Keratinocyte (primary cell): ENCODE data around the gene ARHGAP6. TPM values are rescaled to one million over a fixed set of nuclear protein-coding genes. Genes with fewer than 3 reads are reported as not detected.

Source experiments
- DNase-seq: peaks from one replicate; pipeline ENCODE4 v3.0.0-alpha.2; 2011; ENCODE audit warnings: low read depth, missing footprints, low spot score
- FAIRE-seq: peaks from 2 replicates; lab custom pipeline; 2011; peaks lifted over from hg19 to GRCh38; lab: Jason Lieb, UNC
- H2AFZ ChIP-seq: 2 replicates; pipeline ENCODE4 v1.6.0; 2012; ENCODE audit warnings: low read length, control low read depth, inconsistent platforms; ENCODE audit not compliant: control insufficient read depth
- H3K27ac ChIP-seq: 2 replicates; pipeline ENCODE4 v1.5.1; 2011; ENCODE audit warnings: low read length; ENCODE audit not compliant: control insufficient read depth, insufficient read depth
- H3K27me3 ChIP-seq: 3 replicates; pipeline ENCODE4 v1.6.0; 2011; ENCODE audit warnings: low read length; ENCODE audit not compliant: control insufficient read depth, insufficient read depth; ENCODE audit errors: extremely low read depth
- H3K36me3 ChIP-seq, 2 experiments: 2 replicates in 1 of 2; 3 replicates in 1 of 2; pipeline ENCODE4 v1.5.1; 2011; ENCODE audit warnings: low read length in 2 of 2, mild to moderate bottlenecking in 1 of 2; ENCODE audit not compliant: control insufficient read depth in 2 of 2, insufficient read depth in 2 of 2; ENCODE audit errors: extremely low read depth in 1 of 2
- H3K4me1 ChIP-seq: 3 replicates; pipeline ENCODE4 v1.5.1; 2011; ENCODE audit warnings: low read length; ENCODE audit not compliant: control insufficient read depth, insufficient read depth; ENCODE audit errors: extremely low read depth
- H3K4me2 ChIP-seq: 3 replicates; pipeline ENCODE4 v1.6.0; 2011; ENCODE audit warnings: low read depth, low read length; ENCODE audit not compliant: control insufficient read depth, insufficient read depth; ENCODE audit errors: extremely low read depth
- H3K4me3 ChIP-seq, 3 experiments: fragments of 200-600 bp in 1 of 3; sonication (generic) in 1 of 3; 2 replicates in 2 of 3; 3 replicates in 1 of 3; pipeline ENCODE4 v1.5.1; 2011 to 2016; ENCODE audit warnings: low read length in 3 of 3, mild to moderate bottlenecking in 3 of 3, control low read depth in 2 of 3, inconsistent platforms in 1 of 3, low read depth in 1 of 3, mixed read lengths in 1 of 3, mixed run types in 1 of 3, moderate library complexity in 1 of 3; ENCODE audit not compliant: control insufficient read depth in 2 of 3, insufficient read depth in 2 of 3; ENCODE audit errors: extremely low read depth in 1 of 3
- H3K79me2 ChIP-seq: 2 replicates; pipeline ENCODE4 v1.6.0; 2012; ENCODE audit warnings: low read length; ENCODE audit not compliant: control insufficient read depth, insufficient read depth
- H3K9ac ChIP-seq: 3 replicates; pipeline ENCODE4 v1.6.0; 2011; ENCODE audit warnings: low read length; ENCODE audit not compliant: control insufficient read depth, insufficient read depth; ENCODE audit errors: extremely low read depth
- H3K9me1 ChIP-seq: 3 replicates; pipeline ENCODE4 v1.6.0; 2011; ENCODE audit warnings: low read length; ENCODE audit not compliant: control insufficient read depth, insufficient read depth; ENCODE audit errors: extremely low read depth
- H3K9me3 ChIP-seq: 2 replicates; pipeline ENCODE4 v1.5.1; 2012; ENCODE audit warnings: low read depth, low read length; ENCODE audit not compliant: control insufficient read depth
- H4K20me1 ChIP-seq: 3 replicates; pipeline ENCODE4 v1.6.0; 2011; ENCODE audit warnings: low read length; ENCODE audit not compliant: control insufficient read depth, insufficient read depth; ENCODE audit errors: extremely low read depth
- EZH2 ChIP-seq: IDR thresholded peaks from one replicate; pipeline ENCODE4 v1.6.1; 2012; ENCODE audit warnings: inconsistent platforms, mild to moderate bottlenecking, low read length, moderate library complexity
- dilution Hi-C: fragments of 300-500 bp; cut with MboI; formaldehyde crosslinking; loops from one replicate; pipeline ENCODE4 v1.7.0; 2020; ENCODE audit warnings: low sequenced_read_pairs; ENCODE audit not compliant: extremely low pct_ligation_motif_present
- polyA plus RNA-seq, 5 experiments: library from polyadenylated mRNA; depleted of rRNA in 3 of 5; stranded (reverse) in 3 of 5; stranded (forward) in 1 of 5; unstranded in 1 of 5; fragments of >200 nt; gene quantifications; 1 replicate in 1 of 5; 2 replicates in 3 of 5; 3 replicates in 1 of 5; pipeline versions ENCODE4 v1.2.1 to v1.2.3, GENCODE V29; 2011 to 2012; ENCODE audit warnings: missing spikeins in 2 of 5, low read depth in 1 of 5, low replicate concordance in 1 of 5
- TF ChIP-seq, protein P1 (sequence below), 3 experiments: IDR thresholded peaks in 1 of 3; conservative IDR thresholded peaks in 1 of 3; optimal IDR thresholded peaks in 1 of 3; 2 replicates in 2 of 3; 3 replicates in 1 of 3; pipeline versions ENCODE3 to v1.5.1; 2011; ENCODE audit warnings: low read length in 3 of 3, mild to moderate bottlenecking in 3 of 3, moderate library complexity in 2 of 3, control low read depth in 1 of 3, inconsistent platforms in 1 of 3; ENCODE audit not compliant: insufficient read depth in 2 of 3; ENCODE audit errors: extremely low read depth in 1 of 3

Gene ARHGAP6
- polyA plus RNA-seq, 1 donor (not counting 4 experiments of a cell fraction or from before 2014, with no cell fraction given) = 0.01 TPM

DNA sequence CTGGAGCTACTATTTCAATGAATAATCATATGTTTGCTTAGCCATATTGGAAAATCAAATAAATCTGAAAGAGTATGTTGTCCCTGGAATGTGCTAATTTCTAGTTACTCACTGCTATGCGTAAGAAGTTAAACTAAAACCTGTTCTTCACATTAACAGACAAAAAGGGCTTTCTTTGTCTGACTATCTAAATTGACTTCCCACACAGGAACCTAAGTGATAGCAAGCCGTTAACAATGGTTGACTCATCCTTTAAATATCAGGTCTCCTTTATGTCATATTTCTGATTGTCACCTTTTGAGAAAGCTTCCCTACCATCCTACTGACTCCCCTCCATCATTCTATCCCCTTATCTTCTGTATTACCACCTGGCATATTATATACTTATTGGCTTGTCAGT lies 291.1 kb downstream of the ARHGAP6 start:
- FAIRE-seq (no peak), DNase-seq (no peak)
- dilution Hi-C loops = no loop called here
- Histone ChIP-seq H3K9me3 (peaks cover 2% of the 10 kb centered on the region), H3K27me3 (no peaks in the 10 kb centered on the region), H3K27ac (no peak overlapping the region), H3K4me1 (no peaks in the 10 kb centered on the region), H3K4me2 (no peak overlapping the region), H4K20me1 (no peaks in the 10 kb centered on the region), H2AFZ (no peak overlapping the region), H3K4me3 (no peak overlapping the region), H3K9ac (no peak overlapping the region), H3K79me2 (no peaks in the 10 kb centered on the region), H3K36me3 (no peaks in the 10 kb centered on the region), H3K9me1 (no peaks in the 10 kb centered on the region)
- TF ChIP-seq, protein P1, sequence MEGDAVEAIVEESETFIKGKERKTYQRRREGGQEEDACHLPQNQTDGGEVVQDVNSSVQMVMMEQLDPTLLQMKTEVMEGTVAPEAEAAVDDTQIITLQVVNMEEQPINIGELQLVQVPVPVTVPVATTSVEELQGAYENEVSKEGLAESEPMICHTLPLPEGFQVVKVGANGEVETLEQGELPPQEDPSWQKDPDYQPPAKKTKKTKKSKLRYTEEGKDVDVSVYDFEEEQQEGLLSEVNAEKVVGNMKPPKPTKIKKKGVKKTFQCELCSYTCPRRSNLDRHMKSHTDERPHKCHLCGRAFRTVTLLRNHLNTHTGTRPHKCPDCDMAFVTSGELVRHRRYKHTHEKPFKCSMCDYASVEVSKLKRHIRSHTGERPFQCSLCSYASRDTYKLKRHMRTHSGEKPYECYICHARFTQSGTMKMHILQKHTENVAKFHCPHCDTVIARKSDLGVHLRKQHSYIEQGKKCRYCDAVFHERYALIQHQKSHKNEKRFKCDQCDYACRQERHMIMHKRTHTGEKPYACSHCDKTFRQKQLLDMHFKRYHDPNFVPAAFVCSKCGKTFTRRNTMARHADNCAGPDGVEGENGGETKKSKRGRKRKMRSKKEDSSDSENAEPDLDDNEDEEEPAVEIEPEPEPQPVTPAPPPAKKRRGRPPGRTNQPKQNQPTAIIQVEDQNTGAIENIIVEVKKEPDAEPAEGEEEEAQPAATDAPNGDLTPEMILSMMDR (optimal IDR thresholded peaks at IDR 0.05 in 1 of 3, IDR thresholded peaks at IDR 0.05 in 1 of 3, conservative IDR thresholded peaks at IDR 0.05 in 1 of 3; ENCODE audit: extremely low read depth in 1 of 3, insufficient read depth in 2 of 3, low read length in 3 of 3) = no peak
- no peak for TF ChIP-seq EZH2

- Histone ChIP-seq H3K4me3 (no peak overlapping the region), H3K4me2 (no peak overlapping the region), H3K9ac (no peak overlapping the region), H3K27me3 (no peaks in the 10 kb centered on the region), H3K4me1 (no peaks in the 10 kb centered on the region), H4K20me1 (no peaks in the 10 kb centered on the region), H3K27ac (no peak overlapping the region), H3K9me3 (no peaks in the 10 kb centered on the region), H3K79me2 (no peaks in the 10 kb centered on the region), H2AFZ (no peak overlapping the region), H3K36me3 (no peaks in the 10 kb centered on the region), H3K9me1 (no peaks in the 10 kb centered on the region)
- no peak for DNase-seq
- no peak for FAIRE-seq
- dilution Hi-C loops = no loop called here
- TF ChIP-seq, protein P1 (optimal IDR thresholded peaks at IDR 0.05 in 1 of 3, IDR thresholded peaks at IDR 0.05 in 1 of 3, conservative IDR thresholded peaks at IDR 0.05 in 1 of 3; ENCODE audit: extremely low read depth in 1 of 3, insufficient read depth in 2 of 3, low read length in 3 of 3) = no peak
- no peak for TF ChIP-seq EZH2
These were observed 294.6 kb downstream of the ARHGAP6 start for GRCh38 chrX:11371106-11371505.
